Measurements from ENCODE around the gene LMCD1. TPM values are rescaled to one million over a fixed set of nuclear protein-coding genes. Genes with fewer than 3 reads are reported as not detected.

The LMCD1 gene
- total and polyA plus RNA-seq, 2 donors (not counting 1 experiment from before 2014, with no cell fraction given), result 1.4 to 4.9 TPM

GRCh38 chr3:8567784-8568575 lies 66.4 kb downstream of the LMCD1 start:
- Histone ChIP-seq H3K36me3 (replicated peaks in 1 of 2; ENCODE audit: control extremely low read depth in 1 of 2, control insufficient read depth in 1 of 2, extremely low read depth in 1 of 2, insufficient read depth in 2 of 2, low read length in 1 of 2) (no peaks in the 10 kb centered on the region), H3K9me3 (ENCODE audit: control extremely low read depth in 1 of 3, control insufficient read depth in 2 of 3, insufficient read depth in 1 of 3, low read length in 2 of 3) (peaks cover 0 to 9% (median 0%) of the 10 kb centered on the region in 3 donors), H2AFZ (ENCODE audit: insufficient read depth, low read depth, low read length, poor library complexity, severe bottlenecking) (no peak overlapping the region), H3K27ac (ENCODE audit: low read length in 2 of 2) (no peak overlapping the region), H3K4me1 (ENCODE audit: control insufficient read depth in 2 of 2, insufficient read depth in 2 of 2, low read length in 2 of 2) (no peaks in the 10 kb centered on the region), H3K4me2 (replicated peaks; ENCODE audit: low read depth, low read length, poor library complexity, severe bottlenecking) (no peak overlapping the region), H4K20me1 (ENCODE audit: control insufficient read depth, insufficient read depth, low read length, poor library complexity, severe bottlenecking) (no peaks in the 10 kb centered on the region), H3K27me3 (replicated peaks in 1 of 4; ENCODE audit: control extremely low read depth in 1 of 4, control insufficient read depth in 3 of 4, insufficient read depth in 4 of 4, low read length in 3 of 4) (no peaks in the 10 kb centered on the region), H3K4me3 (ENCODE audit: control extremely low read depth in 1 of 5, extremely low read depth in 1 of 5, insufficient read depth in 1 of 5, low read depth in 2 of 5, low read length in 4 of 5) (no peak overlapping the region), H3K9ac (ENCODE audit: low read length) (no peak overlapping the region), H3K79me2 (ENCODE audit: control insufficient read depth, insufficient read depth, low read length) (no peaks in the 10 kb centered on the region)
- Mint-ChIP-seq H3K9me3 (ENCODE audit: insufficient read depth) (no peaks in the 10 kb centered on the region), H3K27ac (no peak overlapping the region), H3K4me3 (no peak overlapping the region), H3K4me1 (peaks cover 11% of the 10 kb centered on the region), H3K27me3 (no peaks in the 10 kb centered on the region)
- intact Hi-C loops (cut with micrococcal nuclease), result no loop called here
- TF ChIP-seq CTCF (IDR thresholded peaks at IDR 0.05) (no peak), EZH2 (IDR thresholded peaks at IDR 0.05; ENCODE audit: borderline replicate concordance, insufficient read depth, low read depth, low read length, poor library complexity, severe bottlenecking) (no peak)
- ATAC-seq (ENCODE audit: low read depth), result no peak
- no peak for DNase-seq
- WGBS (ENCODE audit: insufficient coverage), result 96% methylated on average over 5 of the region's 7 CpGs
- ChIA-PET POLR2A (no interaction called here), CTCF (interaction anchor here (0.8 kb wide), 1 partner anchor 8 kb away, joined by 3 read pairs; no protein-coding TSS in a partner anchor)

- Mint-ChIP-seq H3K27ac (no peak overlapping the region), H3K27me3 (no peaks in the 10 kb centered on the region), H3K4me1 (peaks cover 11% of the 10 kb centered on the region), H3K4me3 (no peak overlapping the region), H3K9me3 (ENCODE audit: insufficient read depth) (no peaks in the 10 kb centered on the region)
- no peak for ATAC-seq (ENCODE audit: low read depth)
- Histone ChIP-seq H3K79me2 (ENCODE audit: control insufficient read depth, insufficient read depth, low read length) (no peaks in the 10 kb centered on the region), H2AFZ (ENCODE audit: insufficient read depth, low read depth, low read length, poor library complexity, severe bottlenecking) (no peak overlapping the region), H3K4me3 (ENCODE audit: control extremely low read depth in 1 of 5, extremely low read depth in 1 of 5, insufficient read depth in 1 of 5, low read depth in 2 of 5, low read length in 4 of 5) (no peak overlapping the region), H3K9me3 (ENCODE audit: control extremely low read depth in 1 of 3, control insufficient read depth in 2 of 3, insufficient read depth in 1 of 3, low read length in 2 of 3) (peaks cover 0 to 5% (median 0%) of the 10 kb centered on the region in 3 donors), H3K4me2 (replicated peaks; ENCODE audit: low read depth, low read length, poor library complexity, severe bottlenecking) (no peak overlapping the region), H3K36me3 (replicated peaks in 1 of 2; ENCODE audit: control extremely low read depth in 1 of 2, control insufficient read depth in 1 of 2, extremely low read depth in 1 of 2, insufficient read depth in 2 of 2, low read length in 1 of 2) (no peaks in the 10 kb centered on the region), H3K27ac (ENCODE audit: low read length in 2 of 2) (no peak overlapping the region), H4K20me1 (ENCODE audit: control insufficient read depth, insufficient read depth, low read length, poor library complexity, severe bottlenecking) (no peaks in the 10 kb centered on the region), H3K27me3 (replicated peaks in 1 of 4; ENCODE audit: control extremely low read depth in 1 of 4, control insufficient read depth in 3 of 4, insufficient read depth in 4 of 4, low read length in 3 of 4) (no peaks in the 10 kb centered on the region), H3K4me1 (ENCODE audit: control insufficient read depth in 2 of 2, insufficient read depth in 2 of 2, low read length in 2 of 2) (no peaks in the 10 kb centered on the region), H3K9ac (ENCODE audit: low read length) (no peak overlapping the region)
- POLR2A ChIA-PET, result no interaction called here
- intact Hi-C loops (cut with micrococcal nuclease), result no loop called here
- DNase-seq, result no peak
- CTCF ChIA-PET, result no interaction called here
- 80% methylated on average over 1 of the region's 3 CpGs for WGBS (ENCODE audit: insufficient coverage)
- no peak for TF ChIP-seq CTCF (IDR thresholded peaks at IDR 0.05)
- TF ChIP-seq EZH2 (IDR thresholded peaks at IDR 0.05; ENCODE audit: borderline replicate concordance, insufficient read depth, low read depth, low read length, poor library complexity, severe bottlenecking), result no peak
Measured at GRCh38 chr3:8571256-8571655, 69.6 kb downstream of the LMCD1 start.
